Prostate gland (tissue), 2 donors: ENCODE measurements around the gene DGAT2.

Experiments used
- CTCF ChIP-seq, 4 experiments: fragments of 200-600 bp in 2 of 4; fragments of 450-650 bp in 2 of 4; sonication (generic) in 2 of 4; IDR thresholded peaks; 1 replicate in 3 of 4; 2 replicates in 1 of 4; pipeline ENCODE4 v1.5.1; 2016 to 2019; ENCODE audit warnings: antibody characterized with exemption in 4 of 4, mild to moderate bottlenecking in 2 of 4, moderate library complexity in 2 of 4
- POLR2A ChIP-seq: fragments of 450-650 bp; IDR thresholded peaks from one replicate; pipeline ENCODE4 v1.6.1; 2016; ENCODE audit warnings: antibody characterized with exemption, mild to moderate bottlenecking
- POLR2AphosphoS5 ChIP-seq: sonication (generic); formaldehyde crosslinking; IDR thresholded peaks from one replicate; pipeline ENCODE4 v1.6.1; 2017; ENCODE audit warnings: antibody characterized with exemption

DNA sequence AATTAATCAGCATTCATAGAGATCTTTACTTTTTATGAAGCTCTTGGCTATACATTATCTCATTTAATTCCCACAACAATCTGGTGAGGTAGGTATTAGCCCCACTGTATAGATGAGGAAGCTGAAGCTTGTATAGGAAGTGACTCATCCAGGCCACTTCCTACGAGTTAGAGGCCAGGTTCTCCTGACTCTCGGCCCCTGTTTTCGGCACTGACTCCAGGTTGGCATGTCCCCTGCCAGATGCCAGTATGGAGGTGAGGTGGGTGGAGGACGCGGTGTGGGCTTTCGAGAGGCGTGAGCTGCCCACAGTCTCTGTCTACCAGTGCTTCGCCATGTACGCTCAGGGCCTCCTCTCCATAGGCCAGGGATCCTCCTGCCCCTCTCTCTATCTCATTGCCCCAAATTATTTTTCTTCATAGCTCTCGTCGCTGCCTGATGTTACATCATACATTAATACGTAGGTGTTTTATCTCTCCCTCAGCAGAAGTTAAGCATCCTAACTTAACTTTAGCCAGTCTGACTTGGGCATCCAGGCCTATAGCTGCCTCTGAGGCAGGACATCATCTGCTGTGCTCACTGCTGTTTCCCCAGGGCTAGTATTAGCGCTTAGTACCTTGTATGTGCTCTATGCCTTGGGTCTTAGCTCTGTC, 9.0 kb downstream of the DGAT2 start:
- no peak for TF ChIP-seq CTCF (IDR thresholded peaks at IDR 0.05)
- no peak for TF ChIP-seq POLR2A
- no peak for TF ChIP-seq POLR2AphosphoS5
